Stimulated activated CD4-positive, alpha-beta T cell treated with anti-CD3 and anti-CD28 coated beads, Interleukin-4, amount 100 ng/mL, for 48 hours (primary cell): ENCODE measurements around the gene ALDH6A1.
"Not testable (repeated sequence)": the region's sequence is repeated elsewhere in the genome, so short reads cannot be mapped to it uniquely, and the experiment has no call there.

ENCODE experiments used
- DNase-seq, 2 donors: peaks; one replicate each; pipeline ENCODE4 v3.0.0-alpha.2; 2020; ENCODE audit warnings: low read depth in 2 of 2

Gene ALDH6A1

DNA sequence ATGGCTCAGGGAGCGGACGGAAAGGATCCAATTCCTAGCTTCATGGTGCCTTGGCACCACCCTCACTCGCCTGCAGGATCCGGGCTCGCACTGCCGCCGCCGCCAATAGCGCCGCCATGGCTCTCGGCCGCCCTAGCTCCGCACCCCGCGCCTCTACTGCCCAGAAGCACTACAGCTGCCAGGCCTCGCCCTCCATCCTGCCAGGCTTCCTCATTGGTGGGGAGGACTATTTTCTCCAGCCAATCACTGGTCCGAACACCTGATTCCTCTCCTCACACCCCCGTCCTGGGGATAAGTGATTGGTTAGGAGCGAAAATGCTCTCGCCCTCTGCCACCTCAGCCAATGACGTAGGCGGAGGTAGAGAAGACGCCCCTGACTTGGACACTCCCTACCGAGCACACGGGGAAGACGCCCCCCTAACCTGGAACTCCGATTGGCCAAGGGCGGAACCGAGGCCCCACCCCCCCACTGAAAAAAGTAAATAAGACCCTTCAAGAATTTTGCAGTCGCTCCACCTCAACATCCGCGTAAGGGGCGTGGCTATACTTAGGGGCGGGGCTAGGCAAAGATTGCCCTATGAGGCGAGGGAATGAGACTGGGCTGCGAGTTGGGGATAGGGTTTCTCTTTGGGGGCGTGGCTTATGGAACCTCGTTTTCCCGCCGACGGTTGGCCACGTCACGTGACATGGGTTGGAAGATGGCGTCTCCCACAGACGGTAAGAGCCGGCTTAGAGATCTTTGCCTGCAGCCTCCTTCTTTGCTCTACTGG, at the start of gene ALDH6A1, which contains the start of gene LIN52:
TSS of gene ALDH6A1 (minus strand) at position 177 of the 770 bp plus-strand sequence. CDS start at position 118, 59 bp downstream.
TSS of gene LIN52 (plus strand) at position 680 of the 770 bp plus-strand sequence. CDS start at position 699, 19 bp downstream.
- peak; percentile 99 to 100 for DNase-seq

DNA sequence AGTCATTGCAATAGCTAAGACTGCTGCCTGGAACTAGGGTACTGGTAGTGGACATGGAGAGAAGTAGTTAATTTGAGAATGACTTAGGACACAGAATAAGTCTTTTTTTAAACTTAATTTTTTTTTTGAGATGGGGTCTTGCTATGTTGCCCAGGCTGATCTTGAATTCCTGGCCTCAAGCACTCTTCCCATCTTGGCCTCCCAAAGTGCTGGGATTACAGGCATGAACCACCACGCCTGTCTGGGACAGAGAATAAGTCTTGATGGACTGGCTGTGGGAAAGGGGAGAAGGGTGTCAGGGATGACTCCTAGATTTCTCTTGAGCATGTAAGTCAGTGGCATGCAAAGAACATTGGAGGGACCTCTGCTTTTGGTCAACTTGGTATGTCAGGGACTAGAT, 43.4 kb upstream of the ALDH6A1 start:
- no peak for DNase-seq

GRCh38 chr14:74126315-74127013, 42.2 kb upstream of the ALDH6A1 start:
- DNase-seq = no peak

- DNase-seq = not testable (repeated sequence)
Measured at GRCh38 chr14:74125487-74125886, 41.2 kb upstream of the ALDH6A1 start.

DNA sequence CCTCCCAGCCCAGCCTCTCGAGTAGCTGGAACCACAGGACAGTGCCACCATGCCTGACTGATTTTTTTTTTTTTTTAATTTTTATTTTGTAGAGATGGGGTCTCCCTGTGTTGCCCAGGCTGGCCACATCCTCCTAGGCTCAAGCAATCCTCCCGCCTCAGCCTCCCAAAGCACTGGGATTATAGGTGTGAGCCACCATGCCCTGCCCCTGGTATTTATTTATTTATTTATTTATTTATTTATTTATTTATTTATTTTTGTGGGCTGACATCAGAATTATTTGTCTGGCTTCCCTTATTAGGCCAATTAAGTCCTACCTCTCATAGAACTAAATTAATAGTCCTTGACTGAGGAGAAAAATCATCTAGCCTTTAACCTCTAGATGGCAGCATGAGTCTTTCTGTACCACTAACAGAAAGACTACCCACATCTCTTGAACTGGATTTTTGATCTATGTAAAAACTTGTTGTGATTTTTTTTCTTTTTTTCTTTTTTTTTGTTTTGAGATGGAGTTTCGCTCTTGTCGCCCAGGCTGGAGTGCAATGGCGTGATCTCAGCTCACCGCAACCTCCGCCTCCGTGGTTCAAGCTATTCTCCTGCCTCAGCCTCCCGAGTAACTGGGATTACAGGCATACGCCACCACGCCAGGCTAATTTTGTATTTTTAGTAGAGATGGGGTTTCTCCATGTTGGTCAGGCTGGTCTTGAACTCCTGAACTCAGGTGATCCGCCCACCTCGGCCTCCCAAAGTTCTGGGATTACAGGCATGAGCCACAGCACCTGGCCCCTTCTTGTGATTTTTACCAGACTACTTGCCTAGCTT, 27.4 kb upstream of the ALDH6A1 start:
- not testable (repeated sequence) for DNase-seq

- DNase-seq = no peak
Measured at GRCh38 chr14:74109369-74109768, 25.1 kb upstream of the ALDH6A1 start.

DNA sequence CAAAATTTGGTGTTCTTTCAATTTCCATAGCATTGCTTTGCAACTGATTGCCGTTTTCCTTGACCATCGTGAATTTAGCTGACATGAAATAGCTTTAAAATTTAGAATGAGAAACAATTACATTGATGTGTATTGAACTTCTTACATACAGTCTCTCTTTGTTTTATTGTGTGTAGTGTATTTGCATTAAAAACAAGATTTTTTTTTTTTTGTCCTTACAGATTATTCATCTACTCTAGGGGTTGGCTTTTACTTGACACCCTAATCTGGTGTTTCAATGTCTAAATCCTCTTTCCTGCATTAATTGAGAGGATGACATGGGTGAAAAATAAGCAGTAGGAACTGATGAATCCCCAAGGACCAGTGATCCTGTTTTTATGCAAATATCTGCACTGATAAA, 21.1 kb upstream of the ALDH6A1 start:
- DNase-seq = no peak

- no peak for DNase-seq
Measured at GRCh38 chr14:74089251-74090020, 5.2 kb upstream of the ALDH6A1 start.

GRCh38 chr14:74085828-74086227, 1.6 kb upstream of the ALDH6A1 start:
- DNase-seq = no peak

GRCh38 chr14:74085047-74085637, 889 bp upstream of the ALDH6A1 start:
- DNase-seq = peak in 1 of 2 donors; percentile 30

- no peak for DNase-seq
Measured at GRCh38 chr14:74083784-74084276, 423 bp downstream of the ALDH6A1 start.

DNA sequence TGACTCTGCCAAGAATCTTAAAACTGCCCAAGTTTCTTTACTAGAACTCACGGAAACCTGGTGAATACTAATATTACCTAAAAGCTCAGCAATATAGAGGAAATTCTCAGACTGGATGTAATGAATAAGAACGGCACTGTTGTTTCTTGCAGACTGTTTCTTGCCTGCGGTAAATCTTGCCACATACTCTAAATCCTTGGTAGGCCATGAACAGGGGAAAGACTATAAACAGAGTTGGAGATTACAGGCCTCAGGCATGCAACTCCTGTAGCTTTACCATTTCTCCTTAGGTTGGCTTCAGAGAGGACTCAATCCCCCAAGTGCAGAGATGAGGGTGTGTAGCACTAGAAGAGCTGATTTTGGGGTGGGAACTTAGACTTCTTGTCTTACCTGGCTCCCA, 1.1 kb downstream of the ALDH6A1 start:
- no peak for DNase-seq

DNA sequence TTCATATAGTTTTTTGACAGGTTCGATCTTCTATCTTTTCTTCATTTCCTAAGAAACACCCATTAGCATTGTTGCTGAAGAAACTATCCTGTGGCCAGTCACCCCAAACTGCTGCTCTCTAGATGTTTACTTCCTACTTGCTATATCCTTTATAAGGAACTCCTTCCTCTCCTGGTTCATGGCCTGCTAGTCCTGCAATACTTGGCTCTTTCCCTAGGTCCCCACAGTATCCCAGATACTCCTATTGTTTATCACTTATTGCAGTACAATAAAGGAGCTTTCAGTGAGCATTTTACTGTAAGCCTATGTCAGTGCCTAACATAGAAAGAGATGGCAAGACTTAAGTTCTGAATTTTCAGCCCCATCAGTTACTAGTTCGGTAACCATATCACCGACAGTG, 2.8 kb downstream of the ALDH6A1 start:
- DNase-seq = no peak

DNA sequence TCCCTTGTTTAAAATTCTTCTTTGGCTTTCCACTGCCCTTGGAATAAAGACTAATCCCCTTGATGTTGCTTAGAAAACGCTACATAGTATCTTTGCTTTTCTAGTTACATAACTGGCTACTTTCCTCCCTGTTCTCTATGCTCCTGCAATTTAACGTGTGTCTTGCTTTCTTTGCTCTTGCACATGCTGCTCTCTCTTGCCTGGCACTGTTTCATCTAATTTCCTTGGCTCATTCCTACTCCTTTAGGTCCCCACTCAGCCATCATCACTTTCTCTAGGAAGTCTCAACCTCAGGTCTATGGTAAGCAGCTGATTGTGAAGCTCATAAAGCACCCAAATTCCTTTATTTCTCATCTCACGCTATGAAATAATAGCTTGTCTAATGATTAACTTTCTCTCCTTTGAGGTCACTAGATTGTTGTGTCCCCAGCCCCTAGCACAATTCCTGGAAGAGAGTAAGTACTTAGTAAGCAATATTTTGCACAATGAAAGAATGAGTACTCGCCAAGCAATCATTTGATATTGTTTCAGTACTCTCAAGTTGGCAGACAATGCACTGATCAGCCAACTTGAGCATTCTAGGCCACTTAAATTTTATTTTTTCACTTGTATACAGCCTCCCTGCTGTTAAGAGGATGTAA, 3.3 kb downstream of the ALDH6A1 start:
- no peak for DNase-seq

DNA sequence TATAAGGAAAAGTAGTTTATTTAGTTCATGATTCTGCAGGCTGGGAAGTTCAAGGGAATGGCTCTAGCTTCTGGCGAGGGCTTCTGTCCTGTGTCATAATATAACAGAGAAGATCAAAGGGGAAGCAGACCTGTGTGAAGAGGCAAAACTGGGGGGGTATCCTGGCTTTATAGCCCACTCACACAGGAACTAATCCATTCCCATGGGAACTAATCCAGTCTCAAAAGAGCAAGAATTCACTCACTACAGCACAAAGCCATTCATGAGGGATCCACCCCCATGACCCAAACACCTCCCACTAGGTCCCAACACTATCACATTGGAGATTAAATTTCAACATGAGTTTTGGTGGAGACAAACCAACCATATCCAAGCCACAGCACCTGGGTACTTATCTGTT, 6.9 kb downstream of the ALDH6A1 start:
- DNase-seq = no peak

DNA sequence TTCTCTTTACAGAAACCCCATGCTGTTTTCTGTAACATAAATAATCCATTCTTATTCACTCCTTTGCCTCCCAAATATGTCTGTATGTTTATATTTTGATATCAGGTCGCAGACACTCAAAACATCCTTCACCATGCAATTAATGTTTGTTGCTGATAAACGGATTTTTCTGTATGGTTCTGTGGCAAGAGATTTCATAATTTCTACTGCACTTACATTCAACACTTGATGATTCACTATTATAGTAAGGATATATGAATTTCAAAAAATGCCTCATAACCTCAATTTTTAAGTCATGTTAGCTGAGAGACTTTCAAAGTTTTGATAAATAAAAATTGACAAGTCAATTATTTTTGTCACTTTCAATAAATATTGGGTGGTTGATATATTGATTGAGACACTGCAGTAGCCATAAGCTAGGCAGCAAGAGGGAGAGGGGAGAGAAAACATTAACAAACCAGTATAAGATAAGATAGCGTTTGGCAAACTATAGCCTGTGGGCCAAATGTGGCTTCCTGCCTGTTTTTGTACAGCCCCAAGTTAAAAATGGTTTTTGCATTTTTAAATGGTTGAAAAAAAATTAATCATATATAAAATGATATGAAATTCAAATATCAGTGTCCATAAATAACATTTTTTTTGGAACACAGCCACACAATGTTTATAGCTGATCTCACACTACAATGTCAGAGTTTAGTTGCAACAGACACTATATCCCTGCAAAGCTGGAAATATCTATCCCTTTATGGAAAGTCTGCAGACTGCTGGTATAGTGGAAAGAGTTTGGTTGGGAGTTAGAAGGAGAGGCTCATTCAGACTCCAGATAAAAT, 18.3 kb downstream of the ALDH6A1 start:
- DNase-seq = no peak

GRCh38 chr14:74064883-74065282, 19.4 kb downstream of the ALDH6A1 start:
- DNase-seq = no peak

GRCh38 chr14:74064426-74064825, 19.8 kb downstream of the ALDH6A1 start:
- DNase-seq = no peak

DNA sequence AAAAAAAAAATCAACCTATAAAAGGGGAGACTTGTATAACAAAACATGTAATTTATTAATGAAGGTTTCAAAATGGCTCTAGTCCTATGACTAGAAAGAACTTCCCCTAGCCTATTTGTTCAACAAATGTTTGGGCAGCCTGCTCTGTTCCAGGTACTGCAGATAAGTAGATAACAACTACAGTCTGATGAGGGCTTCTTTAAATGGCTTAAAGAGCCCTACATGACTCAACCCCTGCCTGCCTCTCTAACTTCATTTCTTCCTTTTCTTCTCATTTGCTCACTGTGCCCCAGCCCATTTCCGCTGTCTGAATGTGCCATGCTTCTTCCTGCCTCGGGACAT, 21.5 kb downstream of the ALDH6A1 start:
- no peak for DNase-seq
